Stimulated activated CD4-positive, alpha-beta T cell treated with anti-CD3 and anti-CD28 coated beads, TNF-alpha, amount 100 ng/mL, for 4 hours (primary cell): ENCODE data around the gene TMEM150A.
"Not testable (repeated sequence)": the region's sequence is repeated elsewhere in the genome, so short reads cannot be mapped to it uniquely, and the experiment has no call there.

Experiments used
- DNase-seq, 3 experiments: peaks; one replicate each; pipeline ENCODE4 v3.0.0-alpha.2; 2020; ENCODE audit warnings: low read depth in 3 of 3

Gene TMEM150A

GRCh38 chr2:85593023-85593422 is 9.5 kb downstream of the TMEM150A start:
- DNase-seq: no peak

- DNase-seq: not testable (repeated sequence)
Observed at GRCh38 chr2:85592299-85592698, 10.2 kb downstream of the TMEM150A start.

- no peak for DNase-seq
Observed at GRCh38 chr2:85591563-85591962, 10.9 kb downstream of the TMEM150A start.

GRCh38 chr2:85590950-85591349 is 11.5 kb downstream of the TMEM150A start:
- no peak for DNase-seq

GRCh38 chr2:85589982-85590791 is 12.3 kb downstream of the TMEM150A start:
- no peak for DNase-seq

GRCh38 chr2:85589181-85589580 is 13.3 kb downstream of the TMEM150A start:
- DNase-seq: no peak

GRCh38 chr2:85588645-85589044 is 13.9 kb downstream of the TMEM150A start:
- DNase-seq: no peak

- no peak for DNase-seq
Observed at GRCh38 chr2:85588236-85588635, 14.3 kb downstream of the TMEM150A start.

GRCh38 chr2:85585781-85586105 is 16.8 kb downstream of the TMEM150A start:
- DNase-seq: no peak

- DNase-seq: no peak
Observed at GRCh38 chr2:85584857-85585780, 17.4 kb downstream of the TMEM150A start.

GRCh38 chr2:85584354-85584856 is 18.1 kb downstream of the TMEM150A start, which contains the start of gene VAMP5:
Gene VAMP5 (plus strand): TSS chr2:85584431. CDS start chr2:85584491, 60 bp downstream.
- DNase-seq: no peak

GRCh38 chr2:85583667-85584353 is 18.7 kb downstream of the TMEM150A start:
- DNase-seq: no peak

- DNase-seq: no peak
Observed at GRCh38 chr2:85582492-85582891, 20.0 kb downstream of the TMEM150A start.

GRCh38 chr2:85580206-85580605 is 22.3 kb downstream of the TMEM150A start:
- no peak for DNase-seq

- no peak for DNase-seq
Observed at GRCh38 chr2:85579266-85579935, 23.1 kb downstream of the TMEM150A start.

GRCh38 chr2:85578243-85579180 is 24.0 kb downstream of the TMEM150A start:
- no peak for DNase-seq

GRCh38 chr2:85577386-85578242 is 24.9 kb downstream of the TMEM150A start, which contains the start of gene VAMP8:
Gene VAMP8 (plus strand): TSS chr2:85577586. CDS start chr2:85577647, 61 bp downstream.
- DNase-seq: peak; percentile 40 to 44 (median 41)

GRCh38 chr2:85577063-85577385 is 25.5 kb downstream of the TMEM150A start:
- no peak for DNase-seq

- no peak for DNase-seq
Observed at GRCh38 chr2:85575739-85576138, 26.8 kb downstream of the TMEM150A start.
